Erythroblast (primary cell): ENCODE results near the gene BACE1-AS.
"Not testable (repeated sequence)": the region's sequence is repeated elsewhere in the genome, so short reads cannot be mapped to it uniquely, and the experiment has no call there.

ENCODE experiments used
- DNase-seq, 2 experiments: peaks; one replicate each; lab custom pipeline; 2025; lab: John Stamatoyannopoulos, UW
- GATA1 ChIP-seq: IDR thresholded peaks from 2 replicates; pipeline ENCODE4 v1.6.1; 2011; ENCODE audit warnings: low read depth, mild to moderate bottlenecking, control low read depth, low read length, moderate library complexity
- POLR2A ChIP-seq: IDR thresholded peaks from 2 replicates; pipeline ENCODE4 v1.6.1; 2011; ENCODE audit warnings: mild to moderate bottlenecking, low read length

BACE1-AS gene

DNA sequence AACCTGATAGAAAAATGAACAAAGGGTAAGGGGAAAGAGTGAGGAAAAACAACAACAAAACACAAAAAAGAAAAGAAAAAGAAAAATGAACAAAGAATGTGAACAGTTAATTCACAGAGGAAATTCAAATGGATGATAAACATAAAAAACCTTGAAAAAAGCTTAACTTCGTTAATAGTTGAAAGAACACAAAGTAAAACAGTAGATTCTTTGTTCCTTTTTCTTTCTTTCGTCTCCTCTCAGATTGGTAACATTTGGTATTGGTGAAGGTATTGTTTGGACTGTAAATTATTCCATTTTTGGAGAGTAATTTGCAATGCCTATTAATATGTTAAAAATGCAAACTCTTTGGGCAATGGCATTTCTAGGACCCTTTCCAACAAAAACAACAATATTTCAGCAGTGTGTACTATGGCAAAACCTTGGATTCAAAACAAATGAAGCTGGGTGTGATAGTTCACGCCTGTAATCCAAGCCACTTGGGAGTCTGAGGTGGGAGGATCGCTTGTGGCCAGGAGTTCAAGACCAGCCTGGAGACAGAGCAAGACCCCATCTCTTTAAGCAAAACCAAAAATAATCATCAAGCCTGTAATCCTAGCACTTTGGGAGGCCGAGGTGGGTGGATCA, 28.2 kb downstream of the BACE1-AS start:
- TF ChIP-seq GATA1 = no peak
- TF ChIP-seq POLR2A = no peak
- no peak for DNase-seq

DNA sequence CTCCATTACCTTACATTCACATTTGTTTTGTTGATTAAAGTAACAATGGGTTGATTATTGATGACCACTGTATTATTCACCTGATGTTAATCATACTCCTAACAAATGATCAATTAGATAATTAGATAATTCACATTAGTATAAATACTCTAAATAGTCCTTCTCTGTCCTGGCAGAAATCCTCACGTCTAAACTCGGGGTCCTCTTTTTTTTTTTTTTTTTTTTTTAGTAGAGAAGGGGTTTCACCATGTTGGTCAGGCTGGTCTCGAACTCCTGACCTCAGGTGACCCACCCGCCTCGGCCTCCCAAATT, 36.1 kb downstream of the BACE1-AS start:
- DNase-seq = not testable (repeated sequence)

DNA sequence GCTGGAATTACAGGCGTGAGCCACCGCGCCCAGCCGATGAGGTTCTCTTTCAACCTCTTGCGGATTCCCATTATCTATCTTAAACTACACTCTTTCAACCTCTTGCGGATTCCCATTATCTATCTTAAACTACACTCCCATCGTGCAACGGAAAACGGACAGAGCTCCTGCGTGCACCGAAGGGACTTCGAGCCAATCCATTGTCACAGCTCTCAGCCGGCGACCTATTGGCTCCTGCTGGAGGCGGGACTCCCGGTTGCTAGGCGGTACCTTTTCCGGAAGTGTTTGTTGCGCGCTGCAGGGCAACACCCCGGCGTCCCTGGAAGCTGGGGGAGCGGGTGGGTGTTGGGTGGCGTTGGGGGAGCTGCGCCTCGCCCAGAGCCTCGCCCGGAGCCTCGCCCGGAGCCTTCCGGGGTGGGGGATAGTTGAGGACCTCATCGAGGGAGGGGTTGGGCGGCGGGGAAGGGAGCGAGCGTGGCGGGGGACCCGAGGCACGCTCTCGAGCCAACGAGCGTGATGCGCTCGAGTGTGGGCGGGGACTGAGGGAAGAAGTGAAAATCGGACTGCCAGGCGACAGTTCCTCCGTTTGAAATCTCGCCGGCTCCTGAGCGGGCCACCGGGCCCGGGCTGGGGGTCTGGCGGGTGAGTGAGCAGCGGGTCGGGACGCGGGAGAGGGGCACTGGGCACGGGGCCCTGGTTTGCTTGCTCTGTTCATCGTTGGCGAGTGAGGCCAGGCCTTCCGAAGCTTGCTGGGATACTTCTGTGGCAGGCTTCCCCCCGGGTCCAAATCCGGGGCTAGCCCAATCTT, 36.6 kb downstream of the BACE1-AS start, which contains the start of gene CEP164:
Gene CEP164, plus strand, starts transcription at position 288 of the 808 bp plus-strand sequence. CDS start 10,733 bp downstream, outside the sequence.
- peak; percentile 96 to 97 for DNase-seq
- no peak for TF ChIP-seq GATA1
- TF ChIP-seq POLR2A = peak; percentile 49

DNA sequence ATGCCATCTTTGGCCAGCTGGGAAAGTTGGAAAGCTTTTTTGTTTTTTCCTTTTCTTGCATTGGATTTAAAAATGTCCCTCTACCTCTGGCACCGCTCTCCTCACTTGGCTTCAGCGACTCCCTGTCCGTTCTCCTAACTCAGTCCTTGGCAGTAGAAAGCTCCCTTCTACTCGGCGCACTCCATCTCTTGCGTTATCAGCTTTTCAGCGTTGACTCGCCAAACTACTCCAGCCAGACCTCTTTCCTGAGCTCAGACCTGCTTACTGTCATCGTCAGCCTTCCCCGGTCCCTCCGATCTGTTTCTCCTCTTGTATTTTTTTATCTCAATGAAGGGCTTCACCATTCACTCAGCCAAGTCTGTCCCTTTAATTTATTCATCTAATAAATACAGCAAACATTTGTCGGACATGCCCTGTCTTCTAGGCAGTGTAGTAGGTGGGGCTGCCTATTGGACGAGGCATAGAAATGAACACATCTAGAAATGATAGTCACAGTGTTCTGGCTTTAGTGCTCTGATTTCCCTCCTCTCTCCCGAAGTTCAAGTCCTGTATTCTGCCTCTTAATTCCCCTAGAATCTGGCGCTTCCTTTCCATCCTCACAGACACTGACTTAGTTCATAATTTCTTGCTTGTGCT, 37.3 kb downstream of the BACE1-AS start:
- TF ChIP-seq POLR2A (no peak), GATA1 (no peak)
- DNase-seq = peak; percentile 57 to 70

DNA sequence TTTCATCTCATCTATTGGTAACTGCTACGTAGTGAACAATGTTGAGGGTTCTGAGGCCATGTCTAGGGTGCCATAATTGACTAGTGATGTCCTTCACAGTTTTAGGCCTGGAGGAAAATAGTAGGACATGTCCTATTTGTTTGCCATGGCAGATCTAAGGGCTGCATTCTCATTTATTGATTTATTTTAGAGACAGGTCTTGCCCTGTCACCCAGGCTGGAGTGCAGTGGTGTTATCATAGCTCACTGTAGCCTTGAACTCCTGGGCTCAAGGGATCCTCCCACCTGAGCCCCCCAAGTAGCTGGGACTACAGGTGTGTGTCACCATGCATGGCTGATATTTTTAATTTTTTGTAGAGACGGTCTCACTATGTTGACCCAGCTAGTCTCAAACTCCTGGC, 41.7 kb downstream of the BACE1-AS start:
- TF ChIP-seq POLR2A (no peak), GATA1 (no peak)

DNA sequence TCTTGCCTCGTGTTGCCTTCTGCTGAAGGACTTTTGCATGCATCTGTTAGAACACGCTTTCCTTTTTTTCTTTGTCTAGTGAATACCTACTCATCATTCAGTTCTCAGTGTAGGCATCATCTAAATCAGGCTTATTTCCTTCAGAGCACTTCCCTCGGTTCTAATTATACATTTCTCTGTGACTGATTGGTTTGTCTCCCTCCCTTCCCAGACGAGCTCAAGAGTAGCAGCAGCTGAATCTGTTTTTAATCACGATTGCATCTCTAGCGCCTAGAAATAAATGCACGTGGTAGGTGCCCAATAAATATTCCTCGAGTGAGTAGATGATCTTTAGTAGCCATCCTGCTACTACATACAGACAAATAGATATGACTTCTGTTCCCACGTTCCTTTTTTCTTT, 42.8 kb downstream of the BACE1-AS start:
- TF ChIP-seq GATA1 (no peak), POLR2A (no peak)
- no peak for DNase-seq

More for the DNA sequence above, 41.7 kb downstream of the BACE1-AS start:
- DNase-seq = no peak

DNA sequence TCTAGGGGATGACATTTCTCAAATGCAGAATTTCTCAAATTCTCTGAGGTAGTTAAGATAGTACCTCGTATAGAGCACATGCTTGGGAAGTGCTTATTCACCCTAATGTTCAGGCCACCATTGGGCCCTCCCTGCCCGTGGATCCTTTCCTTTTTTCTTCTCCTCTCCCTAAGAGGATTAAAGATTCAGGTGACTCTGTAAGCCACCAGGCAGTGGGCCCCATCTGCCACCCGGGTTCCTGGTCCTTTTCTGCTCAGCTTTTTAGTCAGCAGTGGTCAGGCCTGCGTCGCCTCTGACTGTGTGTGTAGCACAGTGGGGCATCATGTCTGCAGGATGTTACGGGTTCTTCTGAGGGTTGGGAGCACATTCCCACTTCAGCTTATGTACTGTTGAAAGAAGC, 43.8 kb downstream of the BACE1-AS start:
- TF ChIP-seq GATA1 (no peak), POLR2A (no peak)
- DNase-seq = no peak

DNA sequence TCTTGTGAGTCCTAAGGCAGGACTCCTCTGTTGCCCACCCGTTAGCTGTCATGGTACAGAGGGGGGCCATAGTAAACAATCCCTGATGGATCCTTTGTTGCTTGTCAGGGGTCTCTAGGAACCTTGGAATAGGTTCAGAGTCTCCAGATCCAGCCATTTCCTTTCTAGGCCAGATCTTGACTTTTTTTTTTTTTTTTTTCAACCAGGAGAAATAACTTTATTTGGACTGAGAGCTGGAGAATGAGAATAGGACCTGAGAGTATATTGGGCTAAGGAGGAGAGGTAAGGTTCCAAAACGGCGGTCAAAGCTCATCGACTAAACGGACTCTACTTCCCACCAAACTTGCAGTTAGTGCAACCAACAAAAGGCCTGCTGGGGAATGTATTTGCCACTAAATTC, 44.3 kb downstream of the BACE1-AS start:
- TF ChIP-seq GATA1 (no peak), POLR2A (no peak)
- DNase-seq = no peak

DNA sequence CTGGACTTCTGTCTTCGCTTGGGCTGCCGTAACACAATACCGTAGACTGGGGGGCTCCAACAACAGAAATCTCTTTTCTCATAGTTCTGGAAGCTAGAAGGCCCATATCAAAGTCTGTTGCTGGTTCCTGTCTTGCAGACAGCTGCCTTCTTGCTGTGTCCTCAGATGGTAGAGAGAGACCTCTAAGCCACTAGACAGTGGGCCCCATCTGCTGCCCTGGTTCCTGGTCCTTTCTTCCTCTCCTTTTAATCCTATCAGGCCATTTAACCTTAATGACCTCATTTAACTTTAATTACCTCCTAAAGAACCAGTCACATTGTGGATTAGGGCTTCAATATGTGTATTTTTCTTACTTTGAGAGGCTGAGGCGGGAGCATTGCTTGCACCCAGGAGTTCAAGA, 45.9 kb downstream of the BACE1-AS start:
- TF ChIP-seq GATA1 (no peak), POLR2A (no peak)
- DNase-seq = no peak
